ENCODE measurements around the gene PROSER2. TPM values are rescaled to one million over a fixed set of nuclear protein-coding genes. Genes with fewer than 3 reads are reported as not detected.

Gene PROSER2
- total and polyA plus RNA-seq, 9 of the 15 experiments (the other 6 are each of a cell fraction or from before 2014, with no cell fraction given), result 0.62 to 14.8 (median 2.9) TPM

DNA sequence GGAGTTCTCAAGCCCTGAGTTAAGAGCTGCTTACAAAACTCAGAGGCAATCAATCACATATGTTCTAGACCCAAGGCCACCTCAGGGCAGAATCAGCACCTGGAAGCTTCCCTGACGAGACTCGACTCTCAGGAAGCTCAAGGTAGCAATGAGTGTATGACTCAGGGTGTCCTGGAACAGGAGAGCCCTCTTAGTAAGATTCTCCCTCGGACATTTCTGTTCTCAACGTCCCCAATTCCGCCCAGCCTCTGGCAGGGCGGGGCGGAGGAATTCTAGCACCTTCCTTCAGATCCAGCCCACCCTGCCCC, 39.6 kb upstream of the PROSER2 start:
- Histone ChIP-seq H3K4me1 (replicated peaks in 1 of 2; ENCODE audit: control insufficient read depth in 2 of 2, insufficient read depth in 2 of 2, low read length in 2 of 2) (peaks cover 4 to 5% of the 10 kb centered on the region in 2 experiments; a peak in 2 of 5 replicates), H3K79me2 (ENCODE audit: control insufficient read depth, insufficient read depth, low read length) (no peaks in the 10 kb centered on the region), H3K9me3 (replicated peaks; ENCODE audit: control insufficient read depth, insufficient read depth, low read depth, low read length) (no peaks in the 10 kb centered on the region; the same call in 1 of the 2 replicates), H3K4me2 (ENCODE audit: insufficient read depth, low read length) (peak overlapping the region; percentile 15; the same call in 1 of the 2 replicates), H3K9me1 (ENCODE audit: control insufficient read depth, insufficient read depth, low read length) (no peaks in the 10 kb centered on the region), H3K27me3 (ENCODE audit: control insufficient read depth in 2 of 2, insufficient read depth in 2 of 2, low read length in 2 of 2) (peaks cover 29 to 46% of the 10 kb centered on the region in 2 experiments), H3K27ac (ENCODE audit: extremely low read depth, low read depth, low read length) (no peak overlapping the region), H3K36me3 (ENCODE audit: control insufficient read depth, insufficient read depth, low read length) (no peaks in the 10 kb centered on the region), H2AFZ (ENCODE audit: low read depth, low read length) (peak overlapping the region; percentile 51; the same call in 1 of the 2 replicates), H3K4me3 (no peak overlapping the region), H3K9ac (ENCODE audit: insufficient read depth in 1 of 2, low read depth in 2 of 2, low read length in 2 of 2) (no peak overlapping the region; a peak in 1 of 4 replicates), H4K20me1 (replicated peaks; ENCODE audit: control insufficient read depth, insufficient read depth, low read length) (no peaks in the 10 kb centered on the region)
- ATAC-seq (peak; percentile 16; the same call in 1 of the 3 replicates), FAIRE-seq (no peak), DNase-seq (ENCODE audit: extremely low read depth in 1 of 4, low spot score in 3 of 4) (no peak)
- no TSS peak for BruUV-seq (replicated peaks)
- no peak for TF ChIP-seq ERF (CRISPR knock-in tag; IDR thresholded peaks at IDR 0.05)
- no peak for TF ChIP-seq SMAD1 (IDR thresholded peaks at IDR 0.05; ENCODE audit: low read depth, low read length, partially characterized antibody)
- no peak for TF ChIP-seq ESRRA (IDR thresholded peaks at IDR 0.05; ENCODE audit: borderline replicate concordance, low read depth)
- no peak for TF ChIP-seq DLX4 (CRISPR knock-in tag; IDR thresholded peaks at IDR 0.05)
- TF ChIP-seq ZNF830 (CRISPR knock-in tag; IDR thresholded peaks at IDR 0.05), result no peak
- TF ChIP-seq PHB2 (IDR thresholded peaks at IDR 0.05; ENCODE audit: low read depth), result no peak
- no peak for TF ChIP-seq HINFP (tag; conservative IDR thresholded peaks at IDR 0.05; ENCODE audit: low read depth)
- no peak for TF ChIP-seq RUNX1 (IDR thresholded peaks at IDR 0.05; ENCODE audit: low read depth)
- no peak for TF ChIP-seq NCOA1 (IDR thresholded peaks at IDR 0.05; ENCODE audit: low read depth)
- no peak for TF ChIP-seq SOX6 (IDR thresholded peaks at IDR 0.05)
- TF ChIP-seq HNRNPK (IDR thresholded peaks at IDR 0.05; ENCODE audit: low read depth, low read length, poor library complexity, severe bottlenecking), result no peak
- 11% methylated on average over 5 of the region's 7 CpGs for WGBS (ENCODE audit: insufficient coverage, low coverage, missing lambda C conversion rate)
- ChIA-PET POLR2A (interaction anchor here (0.6 to 2.0 kb wide), 3 partner anchors 20 to 415 kb away, joined by 3 to 4 read pairs (median 4); no protein-coding TSS in a partner anchor), CTCF (ENCODE audit: low intra/inter-chr PET ratio) (interaction anchor here (2.3 kb wide), 1 partner anchor 203 kb away, joined by 7 read pairs; no protein-coding TSS in a partner anchor)
- intact Hi-C loops (cut with micrococcal nuclease) (loop anchor here (2.0 kb wide), 1 partner anchor 203 kb away; no protein-coding TSS in a partner anchor), in situ Hi-C loops (cut with MboI) (loop anchor here (25.0 kb wide), 1 partner anchor 929 kb away; no protein-coding TSS in a partner anchor)
